OCI-LY1 (cell line): Measurements from ENCODE around the gene KCNG3.

Experiments used
- H2AFZ ChIP-seq: fragments of 200-600 bp; sonication (generic), shearing (Covaris generic); 2 replicates; pipeline ENCODE4 v1.6.0; 2014; ENCODE audit warnings: antibody characterized with exemption, mild to moderate bottlenecking, low read length
- H3F3A ChIP-seq: fragments of 200-600 bp; sonication (generic), shearing (Covaris generic); 2 replicates; pipeline ENCODE4 v1.6.0; 2014; ENCODE audit warnings: mild to moderate bottlenecking, antibody characterized with exemption, low read length, moderate library complexity; ENCODE audit not compliant: insufficient read depth
- H3K27ac ChIP-seq: fragments of 200-600 bp; sonication (generic); 2 replicates; pipeline ENCODE4 v1.5.1; 2014; ENCODE audit warnings: low read length, mixed run types, mild to moderate bottlenecking, low read depth; ENCODE audit not compliant: poor library complexity, severe bottlenecking
- H3K27me3 ChIP-seq: fragments of 200-600 bp; sonication (generic); 2 replicates; pipeline ENCODE4 v1.6.0; 2014; ENCODE audit warnings: antibody characterized with exemption, mild to moderate bottlenecking, low read length, moderate library complexity; ENCODE audit not compliant: insufficient read depth
- H3K36me3 ChIP-seq: fragments of 200-600 bp; sonication (generic); 2 replicates; pipeline ENCODE4 v1.6.1; 2014; ENCODE audit warnings: mild to moderate bottlenecking, antibody characterized with exemption, low read length, moderate library complexity, mixed read lengths; ENCODE audit not compliant: insufficient read depth
- H3K4me1 ChIP-seq: fragments of 200-600 bp; sonication (generic); 2 replicates; pipeline ENCODE4 v1.5.1; 2014; ENCODE audit warnings: mild to moderate bottlenecking, low read length, moderate library complexity; ENCODE audit not compliant: insufficient read depth, severe bottlenecking
- H3K4me2 ChIP-seq: fragments of 200-600 bp; sonication (generic), shearing (Covaris generic); 2 replicates; pipeline ENCODE4 v1.6.1; 2014; ENCODE audit warnings: low read length
- H3K4me3 ChIP-seq: fragments of 200-600 bp; sonication (generic); 2 replicates; pipeline ENCODE4 v1.5.1; 2014; ENCODE audit warnings: low read length, low read depth, mild to moderate bottlenecking, mixed read lengths; ENCODE audit not compliant: poor library complexity, severe bottlenecking
- H3K79me2 ChIP-seq: fragments of 200-600 bp; shearing (Covaris generic); 2 replicates; pipeline ENCODE4 v1.6.1; 2016; ENCODE audit warnings: mixed run types, low read length, mixed read lengths; ENCODE audit not compliant: insufficient read depth
- H3K9ac ChIP-seq: fragments of 200-600 bp; sonication (generic), shearing (Covaris generic); 2 replicates; pipeline ENCODE4 v1.6.1; 2014; ENCODE audit warnings: mild to moderate bottlenecking, low read length, mixed read lengths
- H3K9me2 ChIP-seq: fragments of 200-600 bp; sonication (generic), shearing (Covaris generic); 2 replicates; pipeline ENCODE4 v1.6.1; 2014; ENCODE audit warnings: low read depth, mild to moderate bottlenecking, low read length, mixed read lengths
- H3K9me3 ChIP-seq: fragments of 200-600 bp; shearing (Covaris generic); 2 replicates; pipeline ENCODE4 v1.6.1; 2014; ENCODE audit warnings: low read length, mixed read lengths
- H4K20me1 ChIP-seq: fragments of 200-600 bp; sonication (generic), shearing (Covaris generic); 2 replicates; pipeline ENCODE4 v1.6.0; 2016; ENCODE audit warnings: mild to moderate bottlenecking, low read length; ENCODE audit not compliant: insufficient read depth
- EZH2 ChIP-seq: fragments of 200-600 bp; sonication (generic), shearing (Covaris generic); IDR thresholded peaks from 2 replicates; pipeline ENCODE4 v1.8.0; 2017; ENCODE audit warnings: borderline replicate concordance, mixed run types, mild to moderate bottlenecking, antibody characterized with exemption, low read length, moderate library complexity, mixed read lengths
- TF ChIP-seq, protein P1 (sequence below): fragments of 200-600 bp; sonication (generic), shearing (Covaris generic); IDR thresholded peaks from 2 replicates; pipeline ENCODE4 v1.5.1; 2017; ENCODE audit warnings: mild to moderate bottlenecking, antibody characterized with exemption, low read length, moderate library complexity, mixed read lengths

KCNG3 gene

DNA sequence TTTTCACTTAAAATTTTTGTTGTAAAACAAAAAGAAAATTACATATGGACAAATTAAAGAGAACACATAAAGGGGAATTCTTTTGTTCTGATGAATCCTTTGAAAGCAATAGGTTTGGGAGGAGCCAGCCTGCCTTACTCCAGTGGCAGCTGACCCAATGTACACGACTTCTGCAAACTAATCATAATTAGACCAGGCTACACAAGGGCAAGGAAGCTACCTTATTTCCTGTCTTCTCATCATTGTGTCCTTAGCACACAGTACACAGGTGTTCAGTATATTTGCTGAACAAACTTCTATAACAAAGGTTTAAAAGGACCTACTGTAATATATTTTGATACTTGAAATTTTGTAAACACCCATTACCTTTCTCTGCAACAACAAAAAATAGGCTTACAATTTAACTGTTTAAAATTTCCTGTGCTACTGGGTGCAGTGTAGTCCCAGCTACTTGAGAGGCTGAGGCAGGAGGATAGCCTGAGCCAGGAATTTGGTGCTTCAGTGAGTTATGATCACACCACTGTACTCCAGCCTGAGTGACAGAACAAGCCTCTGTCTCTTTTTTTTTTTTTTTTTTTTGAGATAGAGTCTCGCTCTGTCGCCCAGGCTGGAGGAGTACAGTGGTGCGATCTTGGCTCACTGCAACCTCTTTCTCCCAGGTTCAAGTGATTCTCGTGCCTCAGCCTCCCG is 18.9 kb downstream of the KCNG3 start:
- Histone ChIP-seq H4K20me1 (no peaks in the 10 kb centered on the region), H3K4me2 (no peak overlapping the region), H3K4me1 (peaks cover 8% of the 10 kb centered on the region), H3K4me3 (no peak overlapping the region), H3K79me2 (no peaks in the 10 kb centered on the region), H3F3A (no peaks in the 10 kb centered on the region), H3K9me2 (no peaks in the 10 kb centered on the region), H3K36me3 (no peaks in the 10 kb centered on the region; the same call in 1 of the 2 replicates), H3K9ac (no peak overlapping the region), H3K27me3 (no peaks in the 10 kb centered on the region), H2AFZ (no peak overlapping the region), H3K27ac (no peak overlapping the region), H3K9me3 (no peaks in the 10 kb centered on the region)
- no peak for TF ChIP-seq EZH2
- TF ChIP-seq, protein P1, sequence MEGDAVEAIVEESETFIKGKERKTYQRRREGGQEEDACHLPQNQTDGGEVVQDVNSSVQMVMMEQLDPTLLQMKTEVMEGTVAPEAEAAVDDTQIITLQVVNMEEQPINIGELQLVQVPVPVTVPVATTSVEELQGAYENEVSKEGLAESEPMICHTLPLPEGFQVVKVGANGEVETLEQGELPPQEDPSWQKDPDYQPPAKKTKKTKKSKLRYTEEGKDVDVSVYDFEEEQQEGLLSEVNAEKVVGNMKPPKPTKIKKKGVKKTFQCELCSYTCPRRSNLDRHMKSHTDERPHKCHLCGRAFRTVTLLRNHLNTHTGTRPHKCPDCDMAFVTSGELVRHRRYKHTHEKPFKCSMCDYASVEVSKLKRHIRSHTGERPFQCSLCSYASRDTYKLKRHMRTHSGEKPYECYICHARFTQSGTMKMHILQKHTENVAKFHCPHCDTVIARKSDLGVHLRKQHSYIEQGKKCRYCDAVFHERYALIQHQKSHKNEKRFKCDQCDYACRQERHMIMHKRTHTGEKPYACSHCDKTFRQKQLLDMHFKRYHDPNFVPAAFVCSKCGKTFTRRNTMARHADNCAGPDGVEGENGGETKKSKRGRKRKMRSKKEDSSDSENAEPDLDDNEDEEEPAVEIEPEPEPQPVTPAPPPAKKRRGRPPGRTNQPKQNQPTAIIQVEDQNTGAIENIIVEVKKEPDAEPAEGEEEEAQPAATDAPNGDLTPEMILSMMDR = no peak

DNA sequence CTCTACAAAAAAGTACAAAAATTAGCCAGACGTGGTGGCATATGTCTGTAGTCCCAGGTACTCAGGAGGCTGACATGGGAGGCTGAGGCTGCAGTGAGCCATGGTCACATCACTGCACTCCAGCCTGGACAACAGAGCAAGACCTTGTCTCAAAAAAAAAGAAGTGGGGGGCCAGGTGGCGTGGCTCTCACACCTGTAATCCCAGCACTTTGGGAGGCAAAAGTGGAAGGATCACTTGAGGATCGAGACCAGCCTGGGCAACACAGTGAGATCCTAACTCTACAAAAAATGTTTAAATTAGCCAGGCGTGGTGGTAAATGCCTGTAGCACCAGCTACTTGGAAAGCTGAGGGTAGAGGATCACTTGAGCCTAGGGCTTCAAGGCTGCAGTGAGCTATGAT is 23.1 kb downstream of the KCNG3 start:
- no peaks in the 10 kb centered on the region for H3K27me3 ChIP-seq
- TF ChIP-seq, protein P1 = no peak
- TF ChIP-seq EZH2 = no peak
- no peaks in the 10 kb centered on the region for H4K20me1 ChIP-seq
- H3K4me2 ChIP-seq = no peak overlapping the region
- no peak overlapping the region for H2AFZ ChIP-seq
- no peaks in the 10 kb centered on the region; the same call in 1 of the 2 replicates for H3K36me3 ChIP-seq
- H3K4me3 ChIP-seq = no peak overlapping the region
- peaks cover 8% of the 10 kb centered on the region for H3K4me1 ChIP-seq
- no peaks in the 10 kb centered on the region for H3F3A ChIP-seq
- no peak overlapping the region for H3K9ac ChIP-seq
- H3K9me3 ChIP-seq = no peaks in the 10 kb centered on the region
- H3K79me2 ChIP-seq = no peaks in the 10 kb centered on the region
- no peak overlapping the region for H3K27ac ChIP-seq
- no peaks in the 10 kb centered on the region for H3K9me2 ChIP-seq

DNA sequence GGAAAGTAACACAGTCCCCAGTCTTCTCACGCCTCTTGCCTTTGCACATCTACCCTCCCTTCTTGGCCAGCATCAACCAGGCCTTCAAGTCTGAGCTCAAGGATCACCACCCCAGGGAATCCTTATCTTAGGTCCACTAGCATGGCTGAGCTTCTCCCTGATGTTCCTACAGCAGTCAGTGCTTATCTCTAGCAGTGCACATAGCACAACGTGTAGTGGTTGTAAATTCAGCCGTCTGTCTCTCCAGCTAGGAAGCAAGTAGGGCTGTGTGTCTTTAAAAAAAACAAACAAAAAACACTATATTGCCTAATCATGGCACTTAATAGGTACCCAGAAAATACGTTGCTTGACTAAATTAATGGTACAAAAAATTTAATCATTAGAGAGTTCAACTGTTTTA is 29.2 kb downstream of the KCNG3 start:
- H4K20me1 ChIP-seq = no peaks in the 10 kb centered on the region
- H3K9me2 ChIP-seq = no peaks in the 10 kb centered on the region
- H3K36me3 ChIP-seq = no peaks in the 10 kb centered on the region
- H3K79me2 ChIP-seq = no peaks in the 10 kb centered on the region
- H2AFZ ChIP-seq = no peak overlapping the region
- H3K9ac ChIP-seq = no peak overlapping the region
- H3K4me1 ChIP-seq = peaks cover 14% of the 10 kb centered on the region
- no peaks in the 10 kb centered on the region for H3K9me3 ChIP-seq
- no peak overlapping the region for H3K4me3 ChIP-seq
- TF ChIP-seq, protein P1 = no peak
- no peak for TF ChIP-seq EZH2
- H3F3A ChIP-seq = no peaks in the 10 kb centered on the region
- no peaks in the 10 kb centered on the region for H3K27me3 ChIP-seq
- H3K27ac ChIP-seq = no peak overlapping the region
- no peak overlapping the region for H3K4me2 ChIP-seq
